ENCODE measurements around the gene CELSR1.

- TF ChIP-seq POLR2A (IDR thresholded peaks at IDR 0.05; ENCODE audit: low read length) (no peak), GATA1 (IDR thresholded peaks at IDR 0.05; ENCODE audit: low read depth, low read length) (no peak)
Observed at GRCh38 chr22:46578824-46579561, 41.6 kb upstream of the CELSR1 start.

Data from erythroblast (primary cell).